GM12874 (cell line): ENCODE measurements around the gene BRD4.

Source experiments
- CTCF ChIP-seq: IDR thresholded peaks from 2 replicates; pipeline ENCODE4 v1.5.1; 2011; ENCODE audit warnings: low read depth, mild to moderate bottlenecking, control low read depth, low read length, moderate library complexity; ENCODE audit not compliant: insufficient read depth

The BRD4 gene

GRCh38 chr19:15315101-15315500, 17.2 kb downstream of the BRD4 start:
- TF ChIP-seq CTCF = no peak

GRCh38 chr19:15313649-15314279, 18.6 kb downstream of the BRD4 start:
- TF ChIP-seq CTCF = no peak

GRCh38 chr19:15307169-15307568, 25.2 kb downstream of the BRD4 start:
- no peak for TF ChIP-seq CTCF

GRCh38 chr19:15305582-15306334, 26.6 kb downstream of the BRD4 start:
- no peak for TF ChIP-seq CTCF

- no peak for TF ChIP-seq CTCF
Observed at GRCh38 chr19:15304140-15304705, 28.1 kb downstream of the BRD4 start.

GRCh38 chr19:15303105-15303780, 29.1 kb downstream of the BRD4 start:
- no peak for TF ChIP-seq CTCF

GRCh38 chr19:15300533-15301197, 31.7 kb downstream of the BRD4 start:
- no peak for TF ChIP-seq CTCF
